Measurements from ENCODE around the gene GNG2. TPM values are rescaled to one million over a fixed set of nuclear protein-coding genes. Genes with fewer than 3 reads are reported as not detected.

Gene GNG2
- total and polyA plus RNA-seq, 9 of the 15 experiments (the other 6 are each of a cell fraction or from before 2014, with no cell fraction given), result 0.18 TPM; not detected in 8

DNA sequence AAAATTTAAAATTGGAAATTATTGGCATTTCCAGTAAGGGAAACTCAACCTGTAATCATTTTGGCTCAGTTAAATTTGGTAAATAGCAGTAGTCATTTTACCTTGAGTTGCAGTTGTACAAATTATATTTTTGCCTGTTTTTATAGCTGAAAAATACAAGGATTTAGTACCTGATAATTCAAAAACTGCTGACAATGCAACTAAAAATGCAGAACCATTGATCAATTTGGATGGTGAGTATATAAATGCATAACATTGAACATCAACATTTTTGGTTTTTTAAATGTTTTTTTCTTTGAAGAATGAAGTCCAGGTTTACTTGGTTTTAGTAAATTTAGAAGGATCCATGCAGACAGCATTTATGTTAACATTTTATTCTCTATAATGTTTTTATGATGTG lies 137.9 kb downstream of the GNG2 start:
- CTCF ChIA-PET (ENCODE audit: low intra/inter-chr PET ratio), result no interaction called here
- no peak for FAIRE-seq
- no peaks in the 10 kb centered on the region for H3K79me2 ChIP-seq (ENCODE audit: control insufficient read depth, insufficient read depth, low read length)
- peaks cover 93% of the 10 kb centered on the region for H3K36me3 ChIP-seq (ENCODE audit: control insufficient read depth, insufficient read depth, low read length)
- no peaks in the 10 kb centered on the region for H3K9me1 ChIP-seq (ENCODE audit: control insufficient read depth, insufficient read depth, low read length)
- H3K4me2 ChIP-seq (ENCODE audit: insufficient read depth, low read length), result no peak overlapping the region
- POLR2A ChIA-PET, result no interaction called here
- no peak overlapping the region for H3K9ac ChIP-seq (ENCODE audit: insufficient read depth in 1 of 2, low read depth in 2 of 2, low read length in 2 of 2)
- no peak for DNase-seq (ENCODE audit: extremely low read depth in 1 of 4, low spot score in 3 of 4)
- no peak overlapping the region for H3K4me3 ChIP-seq
- intact Hi-C loops (cut with micrococcal nuclease) (loop anchor here (5.0 to 10.0 kb wide), 2 partner anchors 134 to 276 kb away; no protein-coding TSS in a partner anchor), in situ Hi-C loops (cut with MboI) (no loop called here)
- no peak for ATAC-seq
- no peaks in the 10 kb centered on the region for H3K4me1 ChIP-seq (replicated peaks in 1 of 2; ENCODE audit: control insufficient read depth in 2 of 2, insufficient read depth in 2 of 2, low read length in 2 of 2)
- H4K20me1 ChIP-seq (replicated peaks; ENCODE audit: control insufficient read depth, insufficient read depth, low read length), result no peaks in the 10 kb centered on the region
- no peak overlapping the region for H2AFZ ChIP-seq (ENCODE audit: low read depth, low read length)
- no peak for TF ChIP-seq ZNF232 (CRISPR knock-in tag; IDR thresholded peaks at IDR 0.05)
- TF ChIP-seq ZNF316 (IDR thresholded peaks at IDR 0.05), result peak; percentile 90
- peak; percentile 93 for TF ChIP-seq MAFK (IDR thresholded peaks at IDR 0.05; ENCODE audit: low read length)
- peak; percentile 89 for TF ChIP-seq MAFF (IDR thresholded peaks at IDR 0.05; ENCODE audit: low read length)
- peak; percentile 81 for TF ChIP-seq MAFG (tag; conservative IDR thresholded peaks at IDR 0.05)
- no peak for TF ChIP-seq ZNF707 (CRISPR knock-in tag; conservative IDR thresholded peaks at IDR 0.05)
- peak; percentile 73 for TF ChIP-seq C11orf30 (IDR thresholded peaks at IDR 0.05; ENCODE audit: low read depth)
- no TSS peak for BruUV-seq (replicated peaks)
- H3K27ac ChIP-seq (ENCODE audit: extremely low read depth, low read depth, low read length), result no peak overlapping the region
- no peaks in the 10 kb centered on the region for H3K27me3 ChIP-seq (ENCODE audit: control insufficient read depth in 2 of 2, insufficient read depth in 2 of 2, low read length in 2 of 2)
- H3K9me3 ChIP-seq (replicated peaks; ENCODE audit: control insufficient read depth, insufficient read depth, low read depth, low read length), result no peaks in the 10 kb centered on the region

- no peaks in the 10 kb centered on the region for H3K79me2 ChIP-seq (ENCODE audit: control insufficient read depth, insufficient read depth, low read length)
- H3K27me3 ChIP-seq (ENCODE audit: control insufficient read depth in 2 of 2, insufficient read depth in 2 of 2, low read length in 2 of 2), result no peaks in the 10 kb centered on the region
- 88% methylated on average over 2 of the region's 2 CpGs for WGBS (ENCODE audit: insufficient coverage, low coverage, missing lambda C conversion rate)
- no peak overlapping the region for H3K4me3 ChIP-seq
- H3K9me1 ChIP-seq (ENCODE audit: control insufficient read depth, insufficient read depth, low read length), result no peaks in the 10 kb centered on the region
- no peaks in the 10 kb centered on the region for H3K9me3 ChIP-seq (replicated peaks; ENCODE audit: control insufficient read depth, insufficient read depth, low read depth, low read length)
- no peaks in the 10 kb centered on the region for H3K4me1 ChIP-seq (replicated peaks in 1 of 2; ENCODE audit: control insufficient read depth in 2 of 2, insufficient read depth in 2 of 2, low read length in 2 of 2)
- BruUV-seq (replicated peaks), result no TSS peak
- DNase-seq (ENCODE audit: extremely low read depth in 1 of 4, low spot score in 3 of 4) (no peak), FAIRE-seq (no peak), ATAC-seq (no peak)
- H3K36me3 ChIP-seq (ENCODE audit: control insufficient read depth, insufficient read depth, low read length), result peaks cover 93% of the 10 kb centered on the region
- no peak overlapping the region for H3K27ac ChIP-seq (ENCODE audit: extremely low read depth, low read depth, low read length)
- ChIA-PET CTCF (ENCODE audit: low intra/inter-chr PET ratio) (no interaction called here), POLR2A (interaction anchor here (0.6 kb wide), 1 partner anchor 20 kb away, joined by 3 read pairs; no protein-coding TSS in a partner anchor)
- intact Hi-C loops (cut with micrococcal nuclease) (loop anchor here (5.0 to 10.0 kb wide), 2 partner anchors 133 to 276 kb away; no protein-coding TSS in a partner anchor), in situ Hi-C loops (cut with MboI) (no loop called here)
- H4K20me1 ChIP-seq (replicated peaks; ENCODE audit: control insufficient read depth, insufficient read depth, low read length), result no peaks in the 10 kb centered on the region
- no peak overlapping the region for H3K4me2 ChIP-seq (ENCODE audit: insufficient read depth, low read length)
- no peak overlapping the region for H2AFZ ChIP-seq (ENCODE audit: low read depth, low read length)
- H3K9ac ChIP-seq (ENCODE audit: insufficient read depth in 1 of 2, low read depth in 2 of 2, low read length in 2 of 2), result no peak overlapping the region
- TF ChIP-seq RBM25 (IDR thresholded peaks at IDR 0.05; ENCODE audit: low read depth, low read length, severe bottlenecking) (no peak), BRF1 (IDR thresholded peaks at IDR 0.05; ENCODE audit: borderline replicate concordance, extremely low read depth, insufficient read length) (no peak), SLC30A9 (CRISPR knock-in tag; IDR thresholded peaks at IDR 0.05) (no peak), HMGXB4 (CRISPR knock-in tag; IDR thresholded peaks at IDR 0.05) (no peak), ESRRA (IDR thresholded peaks at IDR 0.05; ENCODE audit: borderline replicate concordance, low read depth) (no peak), ZNF146 (CRISPR knock-in tag; IDR thresholded peaks at IDR 0.05; ENCODE audit: unreplicated experiment) (no peak), POLR2AphosphoS2 (IDR thresholded peaks at IDR 0.05; ENCODE audit: low read length) (no peak), NBN (IDR thresholded peaks at IDR 0.05; ENCODE audit: low read depth) (no peak), ZZZ3 (IDR thresholded peaks at IDR 0.05) (no peak), MTF1 (CRISPR knock-in tag; IDR thresholded peaks at IDR 0.05; ENCODE audit: borderline replicate concordance) (no peak)
These were observed 138.7 kb downstream of the GNG2 start for GRCh38 chr14:51999084-51999483.
